Measurements from ENCODE around the gene AQR. TPM values are rescaled to one million over a fixed set of nuclear protein-coding genes. Genes with fewer than 3 reads are reported as not detected.

Gene AQR
- total and polyA plus RNA-seq, 2 of the 13 experiments (the other 11 are each of a cell fraction or from before 2014, with no cell fraction given): 18.7 to 31.3 TPM

DNA sequence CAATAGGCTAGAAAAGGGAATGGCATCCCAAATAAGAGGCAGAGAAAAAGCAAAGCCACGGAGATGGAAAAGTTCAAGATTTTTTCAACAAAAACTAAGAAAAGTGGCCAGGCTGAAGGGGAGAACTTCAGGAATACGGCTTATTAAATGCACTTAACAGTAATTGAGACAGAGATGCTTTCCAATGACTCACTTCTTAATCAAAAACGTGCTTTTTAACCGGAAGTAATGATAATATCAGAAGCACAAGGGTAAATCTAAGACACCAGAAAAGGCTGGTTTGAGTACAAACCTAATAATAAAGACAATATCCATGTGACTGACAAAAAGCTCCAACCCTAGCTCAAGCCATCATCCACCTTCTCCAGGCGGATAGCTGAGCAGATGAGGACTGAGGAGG is 149.4 kb downstream of the AQR start:
- Histone ChIP-seq H3K9me3 (ENCODE audit: low read length) (no peaks in the 10 kb centered on the region), H4K20me1 (ENCODE audit: insufficient read depth, low read length) (no peaks in the 10 kb centered on the region), H3K4me1 (ENCODE audit: insufficient read depth, low read length) (no peaks in the 10 kb centered on the region), H3K27ac (ENCODE audit: extremely low read length, insufficient read depth, low read length) (no peak overlapping the region), H3K36me3 (replicated peaks in 1 of 2; ENCODE audit: control insufficient read depth in 1 of 2, insufficient read depth in 2 of 2, low read length in 2 of 2) (no peaks in the 10 kb centered on the region), H2AFZ (ENCODE audit: low read length) (no peak overlapping the region), H3K79me2 (ENCODE audit: insufficient read depth, low read length) (no peaks in the 10 kb centered on the region), H3K27me3 (ENCODE audit: control insufficient read depth in 1 of 2, insufficient read depth in 2 of 2, low read length in 2 of 2) (no peaks in the 10 kb centered on the region), H3K9ac (ENCODE audit: insufficient read depth, low read depth, low read length) (no peak overlapping the region), H3K4me2 (ENCODE audit: low read depth, low read length) (no peak overlapping the region), H3K4me3 (replicated peaks in 1 of 3; ENCODE audit: insufficient read depth in 1 of 3, low read depth in 2 of 3, low read length in 3 of 3) (no peak overlapping the region)
- in situ Hi-C loops (cut with HindIII; ENCODE audit: extremely low pct_ligation_motif_present, low pct_unique_long_range_greater_than_20kb) (no loop called here), intact Hi-C loops (cut with micrococcal nuclease; ENCODE audit: unreplicated experiment) (no loop called here)
- CTCF ChIA-PET (ENCODE audit: low intra/inter-chr PET ratio, low total read pairs): no interaction called here
- POLR2A ChIA-PET: no interaction called here
- 6% methylated on average over 5 of the region's 5 CpGs for WGBS (ENCODE audit: low lambda C conversion rate)
- TF ChIP-seq NFAT5 (CRISPR knock-in tag; IDR thresholded peaks at IDR 0.05) (no peak), ZNF160 (CRISPR knock-in tag; IDR thresholded peaks at IDR 0.05) (no peak), ZNF562 (CRISPR knock-in tag; IDR thresholded peaks at IDR 0.05; ENCODE audit: borderline replicate concordance) (no peak), HES4 (CRISPR knock-in tag; IDR thresholded peaks at IDR 0.05; ENCODE audit: borderline replicate concordance) (no peak), HOXA7 (CRISPR knock-in tag; IDR thresholded peaks at IDR 0.05) (no peak), ZBTB26 (CRISPR knock-in tag; IDR thresholded peaks at IDR 0.05; ENCODE audit: borderline replicate concordance) (no peak), PHF20 (CRISPR knock-in tag; IDR thresholded peaks at IDR 0.05) (no peak), SMARCC2 (IDR thresholded peaks at IDR 0.05) (no peak), CHD4 (IDR thresholded peaks at IDR 0.05; ENCODE audit: borderline replicate concordance, low read length) (no peak)
- TF ChIP-seq, protein P1, sequence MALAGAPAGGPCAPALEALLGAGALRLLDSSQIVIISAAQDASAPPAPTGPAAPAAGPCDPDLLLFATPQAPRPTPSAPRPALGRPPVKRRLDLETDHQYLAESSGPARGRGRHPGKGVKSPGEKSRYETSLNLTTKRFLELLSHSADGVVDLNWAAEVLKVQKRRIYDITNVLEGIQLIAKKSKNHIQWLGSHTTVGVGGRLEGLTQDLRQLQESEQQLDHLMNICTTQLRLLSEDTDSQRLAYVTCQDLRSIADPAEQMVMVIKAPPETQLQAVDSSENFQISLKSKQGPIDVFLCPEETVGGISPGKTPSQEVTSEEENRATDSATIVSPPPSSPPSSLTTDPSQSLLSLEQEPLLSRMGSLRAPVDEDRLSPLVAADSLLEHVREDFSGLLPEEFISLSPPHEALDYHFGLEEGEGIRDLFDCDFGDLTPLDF (CRISPR knock-in tag; IDR thresholded peaks at IDR 0.05): no peak
- TF ChIP-seq, protein P2, sequence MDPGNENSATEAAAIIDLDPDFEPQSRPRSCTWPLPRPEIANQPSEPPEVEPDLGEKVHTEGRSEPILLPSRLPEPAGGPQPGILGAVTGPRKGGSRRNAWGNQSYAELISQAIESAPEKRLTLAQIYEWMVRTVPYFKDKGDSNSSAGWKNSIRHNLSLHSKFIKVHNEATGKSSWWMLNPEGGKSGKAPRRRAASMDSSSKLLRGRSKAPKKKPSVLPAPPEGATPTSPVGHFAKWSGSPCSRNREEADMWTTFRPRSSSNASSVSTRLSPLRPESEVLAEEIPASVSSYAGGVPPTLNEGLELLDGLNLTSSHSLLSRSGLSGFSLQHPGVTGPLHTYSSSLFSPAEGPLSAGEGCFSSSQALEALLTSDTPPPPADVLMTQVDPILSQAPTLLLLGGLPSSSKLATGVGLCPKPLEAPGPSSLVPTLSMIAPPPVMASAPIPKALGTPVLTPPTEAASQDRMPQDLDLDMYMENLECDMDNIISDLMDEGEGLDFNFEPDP (CRISPR knock-in tag; conservative IDR thresholded peaks at IDR 0.05): no peak
- no TSS peak for BruUV-seq (replicated peaks)
- DNase-seq (ENCODE audit: low spot score) (no peak), ATAC-seq (no peak), FAIRE-seq (no peak)
